NCI-H82 treated with DMSO at 0.1 percent for 48 hours (cell line): Measurements from ENCODE around the gene MGAT3.
"Not testable (repeated sequence)": the region's sequence is repeated elsewhere in the genome, so short reads cannot be mapped to it uniquely, and the experiment has no call there.

Experiments
- DNase-seq: peaks from one replicate; lab custom pipeline; 2025; ENCODE audit not compliant: unreplicated experiment; lab: John Stamatoyannopoulos, UW

Gene MGAT3

GRCh38 chr22:39456522-39457197 lies at the start of gene MGAT3:
Gene MGAT3 (plus strand): TSS chr22:39457012. CDS start chr22:39487348, 30,336 bp downstream.
- DNase-seq = no peak

GRCh38 chr22:39408173-39408572 lies 48.6 kb upstream of the MGAT3 start:
- DNase-seq = no peak

- DNase-seq = no peak
Observed at GRCh38 chr22:39408807-39409206, 48.0 kb upstream of the MGAT3 start.

GRCh38 chr22:39409516-39410029 lies 47.2 kb upstream of the MGAT3 start:
- no peak for DNase-seq

GRCh38 chr22:39410264-39410663 lies 46.5 kb upstream of the MGAT3 start:
- no peak for DNase-seq

- DNase-seq = not testable (repeated sequence)
Observed at GRCh38 chr22:39411828-39412365, 44.9 kb upstream of the MGAT3 start.

- not testable (repeated sequence) for DNase-seq
Observed at GRCh38 chr22:39413204-39413603, 43.6 kb upstream of the MGAT3 start.

- DNase-seq = no peak
Observed at GRCh38 chr22:39414377-39414776, 42.4 kb upstream of the MGAT3 start.

GRCh38 chr22:39414886-39415285 lies 41.9 kb upstream of the MGAT3 start:
- no peak for DNase-seq

GRCh38 chr22:39415506-39415905 lies 41.3 kb upstream of the MGAT3 start:
- DNase-seq = no peak

GRCh38 chr22:39416319-39416718 lies 40.5 kb upstream of the MGAT3 start:
- DNase-seq = no peak

GRCh38 chr22:39417641-39418040 lies 39.2 kb upstream of the MGAT3 start:
- no peak for DNase-seq

GRCh38 chr22:39418696-39419095 lies 38.1 kb upstream of the MGAT3 start:
- no peak for DNase-seq

- DNase-seq = no peak
Observed at GRCh38 chr22:39419096-39419495, 37.7 kb upstream of the MGAT3 start.

GRCh38 chr22:39419911-39420310 lies 36.9 kb upstream of the MGAT3 start:
- no peak for DNase-seq

- no peak for DNase-seq
Observed at GRCh38 chr22:39421691-39422090, 35.1 kb upstream of the MGAT3 start.

GRCh38 chr22:39422101-39422500 lies 34.7 kb upstream of the MGAT3 start:
- no peak for DNase-seq

- no peak for DNase-seq
Observed at GRCh38 chr22:39422721-39423120, 34.1 kb upstream of the MGAT3 start.

- no peak for DNase-seq
Observed at GRCh38 chr22:39423976-39424375, 32.8 kb upstream of the MGAT3 start.

- DNase-seq = no peak
Observed at GRCh38 chr22:39426380-39427043, 30.3 kb upstream of the MGAT3 start.

- no peak for DNase-seq
Observed at GRCh38 chr22:39427751-39428596, 28.8 kb upstream of the MGAT3 start.
